Measurements from ENCODE around the gene RABGAP1L. TPM values are rescaled to one million over a fixed set of nuclear protein-coding genes. Genes with fewer than 3 reads are reported as not detected.
"Not testable (repeated sequence)": the region's sequence is repeated elsewhere in the genome, so short reads cannot be mapped to it uniquely, and the experiment has no call there.

The RABGAP1L gene
- total RNA-seq, 1 donor from 2014 or later = 69.4 TPM

DNA sequence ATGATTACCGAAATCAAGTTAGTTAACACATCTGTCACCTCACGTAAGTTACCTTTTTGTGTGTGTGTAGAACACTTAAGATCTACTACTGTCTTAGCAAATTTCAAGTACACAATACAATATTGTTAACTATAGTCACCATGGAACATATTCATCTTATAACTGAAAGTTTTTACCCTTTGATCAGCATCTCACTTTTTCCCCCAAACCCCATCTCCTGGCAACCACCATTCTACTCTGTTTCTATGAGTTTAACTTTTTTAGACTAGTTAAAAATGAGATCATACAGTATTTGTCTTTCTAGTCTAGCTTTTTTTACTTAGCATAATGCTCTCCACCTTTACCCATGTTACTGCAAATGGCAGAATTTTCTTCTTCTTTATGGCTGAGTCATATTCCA is 124.7 kb downstream of the RABGAP1L start:
- intact Hi-C loops (cut with micrococcal nuclease) = no loop called here

DNA sequence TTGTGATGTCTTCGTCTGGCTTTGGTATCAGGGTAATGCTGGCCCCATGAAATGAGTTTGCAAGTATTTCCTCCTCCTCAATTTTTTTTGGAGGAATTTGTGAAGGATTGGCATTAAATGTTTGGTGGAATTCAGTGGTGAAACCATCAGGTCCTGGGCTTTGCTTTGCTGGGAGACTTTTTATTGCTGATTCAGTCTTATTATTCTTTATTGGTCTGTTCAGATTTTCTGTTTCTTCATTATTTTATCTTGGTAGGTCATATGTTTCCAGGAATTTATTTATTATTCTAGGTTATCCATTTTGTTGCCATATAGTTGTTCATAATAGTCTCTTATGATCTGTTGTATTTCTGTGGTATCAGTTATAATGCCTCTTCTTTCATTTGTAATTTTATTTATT is 126.7 kb downstream of the RABGAP1L start:
- intact Hi-C loops (cut with micrococcal nuclease) = no loop called here

- intact Hi-C loops (cut with micrococcal nuclease) = no loop called here
Observed at GRCh38 chr1:174289644-174290310, 130.5 kb downstream of the RABGAP1L start.

GRCh38 chr1:174291059-174291458 is 131.7 kb downstream of the RABGAP1L start:
- intact Hi-C loops (cut with micrococcal nuclease) = no loop called here

DNA sequence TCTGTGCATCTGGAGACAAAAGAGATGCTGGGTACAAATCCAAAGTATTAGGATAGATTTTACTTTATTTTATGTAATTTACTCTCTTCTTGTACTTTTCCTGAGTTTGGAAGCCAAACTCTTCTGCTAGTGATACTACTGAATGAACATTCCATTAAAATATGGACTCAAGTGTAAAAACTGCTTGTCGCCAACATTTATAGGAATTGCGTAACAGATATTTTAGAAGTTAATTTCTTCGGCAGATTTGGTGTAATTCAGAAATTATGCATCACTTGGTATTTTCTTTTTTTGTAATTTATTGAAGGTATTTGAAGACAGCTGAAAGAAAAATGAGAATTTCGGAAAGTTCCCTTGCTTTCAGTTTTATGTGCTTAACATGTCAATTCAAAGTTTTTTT is 137.0 kb downstream of the RABGAP1L start:
- intact Hi-C loops (cut with micrococcal nuclease) = no loop called here

DNA sequence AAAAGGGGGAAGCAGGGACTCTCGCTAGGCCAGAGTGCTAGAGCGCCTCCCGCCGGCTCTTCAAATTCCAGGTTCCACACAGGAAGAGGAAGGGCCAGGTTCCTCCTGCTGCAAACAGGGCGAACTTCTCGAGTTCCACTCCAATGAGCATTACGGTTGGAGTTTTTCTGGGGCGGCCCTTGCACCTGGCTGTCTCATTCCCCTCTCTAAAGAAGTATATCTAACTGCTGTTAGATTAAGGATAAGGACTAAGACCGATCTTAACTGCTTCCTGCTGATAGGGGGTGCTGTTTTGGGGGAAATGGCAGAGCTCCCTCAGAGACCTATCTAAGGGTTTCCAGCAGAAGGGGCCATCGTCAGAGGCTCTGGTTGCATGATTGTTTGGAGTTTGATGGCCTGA is 138.0 kb downstream of the RABGAP1L start:
- intact Hi-C loops (cut with micrococcal nuclease) = no loop called here

- intact Hi-C loops (cut with micrococcal nuclease) = no loop called here
Observed at GRCh38 chr1:174301295-174302077, 142.2 kb downstream of the RABGAP1L start.

DNA sequence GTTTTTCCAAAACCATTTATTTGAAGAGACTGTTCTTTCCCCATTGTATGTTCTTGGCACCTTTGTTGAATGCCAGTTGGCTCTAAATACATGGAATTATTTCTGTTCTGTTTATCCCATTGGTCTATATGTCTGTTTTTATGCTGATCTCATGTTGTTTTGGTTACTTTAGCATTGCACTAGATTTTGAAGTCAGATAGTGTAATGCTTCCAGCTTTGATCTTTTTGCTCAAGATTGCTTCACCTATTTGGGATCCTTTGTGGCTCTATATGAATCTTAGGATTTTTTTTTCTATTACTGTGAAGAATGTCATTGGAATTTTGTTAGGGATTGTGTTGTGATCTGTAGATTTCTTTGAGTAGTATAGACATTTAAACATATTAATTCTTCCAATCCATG is 149.3 kb downstream of the RABGAP1L start:
- intact Hi-C loops (cut with micrococcal nuclease) = no loop called here

DNA sequence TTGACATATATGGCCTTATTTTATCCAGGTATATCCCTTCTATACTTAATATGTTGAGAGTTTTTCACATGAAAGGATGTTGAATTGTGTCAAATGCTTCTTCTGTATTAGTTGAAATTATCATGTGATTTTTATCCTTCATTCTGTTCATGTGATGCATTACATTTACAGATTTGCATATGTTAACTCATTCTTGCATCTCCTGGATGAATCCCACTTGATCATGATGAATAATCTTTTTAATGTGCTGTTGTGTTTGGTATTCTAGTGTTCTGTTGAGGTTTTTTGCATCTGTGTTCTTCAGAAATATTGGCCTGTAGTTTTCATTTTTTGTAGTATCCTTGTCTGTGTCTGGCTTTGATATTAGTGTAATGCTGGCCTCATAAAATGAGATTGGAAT is 150.2 kb downstream of the RABGAP1L start:
- intact Hi-C loops (cut with micrococcal nuclease) = no loop called here

- intact Hi-C loops (cut with micrococcal nuclease) = no loop called here
Observed at GRCh38 chr1:174314433-174314832, 155.1 kb downstream of the RABGAP1L start.

- intact Hi-C loops (cut with micrococcal nuclease) = no loop called here
Observed at GRCh38 chr1:174315239-174315638, 155.9 kb downstream of the RABGAP1L start.

DNA sequence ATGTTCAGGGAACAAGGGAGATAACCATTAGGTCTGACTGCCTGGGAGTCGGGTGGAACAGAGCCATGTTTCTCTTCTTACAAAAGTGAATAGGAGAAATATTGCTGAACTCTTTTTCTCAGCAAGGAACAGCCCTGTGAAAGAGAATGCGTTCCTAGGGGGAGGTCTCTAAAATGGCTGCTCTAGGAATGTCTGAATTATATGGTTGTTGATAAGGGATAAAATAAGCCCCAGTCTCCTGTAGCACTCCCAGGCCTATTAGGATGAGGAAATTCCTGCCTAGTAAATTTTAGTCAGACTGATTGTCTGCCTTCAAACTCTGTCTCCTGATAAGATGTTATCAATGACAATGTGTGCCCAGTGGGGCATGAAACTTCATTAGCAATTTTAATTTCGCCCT is 161.6 kb downstream of the RABGAP1L start:
- intact Hi-C loops (cut with micrococcal nuclease) = not testable (repeated sequence)

GRCh38 chr1:174322202-174322862 is 163.0 kb downstream of the RABGAP1L start:
- intact Hi-C loops (cut with micrococcal nuclease) = no loop called here

GRCh38 chr1:174324493-174324892 is 165.2 kb downstream of the RABGAP1L start:
- intact Hi-C loops (cut with micrococcal nuclease) = no loop called here

GRCh38 chr1:174324939-174325338 is 165.6 kb downstream of the RABGAP1L start:
- intact Hi-C loops (cut with micrococcal nuclease) = no loop called here

DNA sequence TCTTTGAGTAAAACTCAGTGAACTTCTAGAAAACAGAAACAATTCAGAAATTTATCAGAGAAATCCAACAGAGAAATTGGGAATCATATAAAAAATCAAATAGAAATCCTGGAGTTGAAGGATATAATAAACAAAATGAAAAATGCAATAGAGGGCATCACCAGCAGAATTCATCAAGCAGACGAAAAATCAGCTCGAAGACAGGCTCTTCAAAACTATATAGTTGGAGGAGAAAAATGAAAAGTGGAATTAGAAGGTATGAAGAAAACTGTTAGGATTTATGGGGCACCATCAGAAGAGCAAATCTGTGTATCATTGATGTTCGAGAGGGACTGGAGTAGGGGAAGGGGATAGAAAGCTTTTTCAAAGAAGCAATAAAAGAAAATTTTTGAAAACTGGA is 167.0 kb downstream of the RABGAP1L start:
- intact Hi-C loops (cut with micrococcal nuclease) = no loop called here

- intact Hi-C loops (cut with micrococcal nuclease) = no loop called here
Observed at GRCh38 chr1:174333437-174333836, 174.1 kb downstream of the RABGAP1L start.

DNA sequence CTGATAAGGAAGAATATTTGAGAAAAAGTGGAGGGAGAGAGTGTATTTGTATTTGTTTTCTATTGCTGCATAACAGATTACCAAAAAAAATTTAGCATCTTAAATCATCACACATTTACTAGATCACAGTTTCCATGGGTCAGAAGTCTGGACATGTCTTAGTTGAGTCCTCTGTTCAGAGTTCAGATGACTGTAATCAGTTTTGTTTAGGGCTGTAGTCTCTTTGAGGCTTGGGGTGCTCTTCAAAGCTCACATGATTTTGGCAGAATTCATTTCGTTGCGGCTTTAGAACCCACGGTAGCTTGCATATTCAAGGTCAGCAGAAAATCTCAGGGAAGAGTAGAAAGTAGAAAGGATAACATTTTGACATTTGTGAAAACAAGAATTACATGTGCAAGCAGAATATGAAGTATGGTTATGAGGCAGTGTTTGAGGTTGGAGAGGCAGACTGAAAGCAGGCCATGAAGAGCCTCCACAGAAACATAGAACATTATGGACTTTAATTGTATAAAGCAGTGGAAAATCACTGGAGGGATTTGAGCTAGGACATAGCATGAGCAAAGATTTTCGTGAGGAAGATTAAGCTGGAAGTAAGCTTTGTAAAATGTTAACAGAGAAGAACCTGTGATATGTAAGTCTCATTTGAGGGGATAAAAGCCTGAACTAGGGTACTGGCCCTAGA is 177.8 kb downstream of the RABGAP1L start:
- intact Hi-C loops (cut with micrococcal nuclease) = no loop called here

GRCh38 chr1:174340404-174340803 is 181.1 kb downstream of the RABGAP1L start:
- intact Hi-C loops (cut with micrococcal nuclease) = not testable (repeated sequence)

DNA sequence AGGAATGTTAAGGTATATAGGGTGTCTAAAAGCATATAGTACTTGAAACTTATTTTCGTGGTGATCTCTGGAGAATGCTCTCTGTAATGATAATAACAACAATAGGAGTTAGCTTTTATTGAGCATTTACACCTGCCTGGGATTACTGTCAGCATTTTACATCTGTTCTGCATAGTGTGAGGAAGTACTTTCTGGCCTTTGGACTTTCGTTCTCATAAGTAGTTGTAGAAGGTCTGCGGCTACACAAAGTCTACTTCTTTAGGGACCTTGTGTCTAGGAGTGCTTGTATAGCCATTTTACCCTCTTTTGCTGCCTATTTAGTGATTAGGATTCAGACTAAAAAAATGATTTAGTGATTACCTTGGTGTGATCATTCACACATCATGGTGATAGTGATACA is 184.8 kb downstream of the RABGAP1L start:
- intact Hi-C loops (cut with micrococcal nuclease) = no loop called here

- intact Hi-C loops (cut with micrococcal nuclease) = no loop called here
Observed at GRCh38 chr1:174352117-174352516, 192.8 kb downstream of the RABGAP1L start.

Measured in T-helper 1 cell treated with Interleukin-12 subunit alpha and Interleukin-12 subunit beta and Interleukin-4 antibody, amounts not matched to agents 30 ng/mL and 1 ng/mL, for 36 hours (primary cell).